ENCODE measurements around the gene SOCS3.

Gene SOCS3

GRCh38 chr17:78307887-78308638, 51.8 kb downstream of the SOCS3 start:
- DNase-seq (ENCODE audit: low read depth in 3 of 3), result no peak

GRCh38 chr17:78306913-78307312, 53.0 kb downstream of the SOCS3 start:
- no peak for DNase-seq (ENCODE audit: low read depth in 3 of 3)
